ENCODE measurements around the gene GPS2. TPM values are rescaled to one million over a fixed set of nuclear protein-coding genes. Genes with fewer than 3 reads are reported as not detected.

Gene GPS2
- total and polyA plus RNA-seq, 10 of the 15 experiments (the other 5 are each of a cell fraction or from before 2014, with no cell fraction given), result 10.2 to 96.4 (median 42.5) TPM

DNA sequence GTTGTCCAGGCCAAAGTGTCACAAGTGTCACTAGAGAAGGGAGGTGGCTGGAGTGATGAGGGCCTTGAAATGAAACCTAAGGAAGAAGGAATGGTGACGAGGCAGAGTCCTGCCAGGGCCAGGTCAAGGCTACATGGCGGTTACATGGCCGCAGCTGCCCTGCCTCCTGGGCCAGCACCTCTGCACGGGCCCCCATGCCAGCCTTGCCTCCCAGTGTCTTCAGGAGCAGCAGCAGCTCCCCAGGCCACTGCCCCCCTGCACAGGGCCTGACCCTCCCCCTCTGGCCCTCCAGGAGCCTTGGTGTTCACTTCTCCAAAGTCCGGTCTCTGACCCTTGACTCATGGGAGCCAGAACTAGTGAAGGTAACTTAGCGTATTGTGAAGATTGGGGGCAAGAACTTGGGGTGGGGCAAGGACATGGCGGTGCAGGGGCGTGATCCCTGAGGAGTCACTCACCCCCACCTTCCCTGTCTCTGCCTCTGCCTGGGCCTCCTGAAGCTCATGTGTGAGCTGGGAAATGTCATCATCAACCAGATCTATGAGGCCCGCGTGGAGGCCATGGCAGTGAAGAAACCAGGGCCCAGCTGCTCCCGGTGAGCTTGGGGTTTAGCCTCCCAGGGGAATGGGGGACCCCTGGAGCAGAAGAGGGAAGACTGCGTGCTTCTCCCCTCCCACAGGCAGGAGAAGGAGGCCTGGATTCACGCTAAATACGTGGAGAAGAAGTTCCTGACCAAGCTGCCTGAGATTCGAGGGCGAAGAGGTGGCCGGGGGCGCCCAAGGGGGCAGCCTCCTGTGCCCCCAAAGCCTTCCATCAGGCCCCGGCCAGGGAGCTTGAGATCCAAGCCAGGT lies 32.7 kb upstream of the GPS2 start (continued):
- TF ChIP-seq, protein P1, sequence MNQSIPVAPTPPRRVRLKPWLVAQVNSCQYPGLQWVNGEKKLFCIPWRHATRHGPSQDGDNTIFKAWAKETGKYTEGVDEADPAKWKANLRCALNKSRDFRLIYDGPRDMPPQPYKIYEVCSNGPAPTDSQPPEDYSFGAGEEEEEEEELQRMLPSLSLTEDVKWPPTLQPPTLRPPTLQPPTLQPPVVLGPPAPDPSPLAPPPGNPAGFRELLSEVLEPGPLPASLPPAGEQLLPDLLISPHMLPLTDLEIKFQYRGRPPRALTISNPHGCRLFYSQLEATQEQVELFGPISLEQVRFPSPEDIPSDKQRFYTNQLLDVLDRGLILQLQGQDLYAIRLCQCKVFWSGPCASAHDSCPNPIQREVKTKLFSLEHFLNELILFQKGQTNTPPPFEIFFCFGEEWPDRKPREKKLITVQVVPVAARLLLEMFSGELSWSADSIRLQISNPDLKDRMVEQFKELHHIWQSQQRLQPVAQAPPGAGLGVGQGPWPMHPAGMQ (IDR thresholded peaks at IDR 0.05; ENCODE audit: borderline replicate concordance), result no peak
- TF ChIP-seq BMI1 (IDR thresholded peaks at IDR 0.05; ENCODE audit: borderline replicate concordance) (no peak), RAD21 (IDR thresholded peaks at IDR 0.05; ENCODE audit: insufficient read depth, low read depth, low read length) (no peak), REST (IDR thresholded peaks at IDR 0.05; ENCODE audit: low read depth, low read length) (no peak), FOXM1 (IDR thresholded peaks at IDR 0.05; ENCODE audit: low read depth, low read length) (no peak), POLR2AphosphoS2 (IDR thresholded peaks at IDR 0.05; ENCODE audit: low read depth, low read length) (no peak)
- TF ChIP-seq, protein P2, sequence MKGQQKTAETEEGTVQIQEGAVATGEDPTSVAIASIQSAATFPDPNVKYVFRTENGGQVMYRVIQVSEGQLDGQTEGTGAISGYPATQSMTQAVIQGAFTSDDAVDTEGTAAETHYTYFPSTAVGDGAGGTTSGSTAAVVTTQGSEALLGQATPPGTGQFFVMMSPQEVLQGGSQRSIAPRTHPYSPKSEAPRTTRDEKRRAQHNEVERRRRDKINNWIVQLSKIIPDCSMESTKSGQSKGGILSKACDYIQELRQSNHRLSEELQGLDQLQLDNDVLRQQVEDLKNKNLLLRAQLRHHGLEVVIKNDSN (IDR thresholded peaks at IDR 0.05; ENCODE audit: borderline replicate concordance, extremely low read length, insufficient read depth, low read depth, low read length), result no peak

Data from GM12878 (cell line).